H9 (cell line): ENCODE measurements around the gene RBKS. TPM values are rescaled to one million over a fixed set of nuclear protein-coding genes. Genes with fewer than 3 reads are reported as not detected.

Experiments used
- DNase-seq: peaks from one replicate; pipeline ENCODE4 v3.0.0-alpha.2; 2017
- H2AFZ ChIP-seq: one replicate; pipeline ENCODE4 v1.6.1; 2013; ENCODE audit warnings: mild to moderate bottlenecking, low read length, control low read depth, moderate library complexity
- H2AK5ac ChIP-seq: 2 replicates; pipeline ENCODE4 v1.6.1; 2013; ENCODE audit warnings: low read length, control low read depth, mixed read lengths; ENCODE audit not compliant: insufficient read length
- H2BK120ac ChIP-seq: one replicate; pipeline ENCODE4 v1.6.1; 2013; ENCODE audit warnings: low read depth, mild to moderate bottlenecking, low read length, control low read depth, inconsistent platforms; ENCODE audit not compliant: poor library complexity, severe bottlenecking
- H2BK12ac ChIP-seq: 2 replicates; pipeline ENCODE4 v1.6.1; 2013; ENCODE audit warnings: low read length, control low read depth, mixed read lengths, low read depth; ENCODE audit not compliant: insufficient read length
- H2BK15ac ChIP-seq: 2 replicates; pipeline ENCODE4 v1.6.1; 2013; ENCODE audit warnings: low read depth, low read length, control low read depth
- H2BK20ac ChIP-seq: one replicate; pipeline ENCODE4 v1.6.1; 2013; ENCODE audit warnings: low read depth, mild to moderate bottlenecking, low read length, control low read depth, inconsistent platforms; ENCODE audit not compliant: poor library complexity, severe bottlenecking
- H2BK5ac ChIP-seq: 2 replicates; pipeline ENCODE4 v1.6.1; 2013; ENCODE audit warnings: low read length, control low read depth, mixed read lengths; ENCODE audit not compliant: insufficient read length
- H3K14ac ChIP-seq: 2 replicates; pipeline ENCODE4 v1.6.1; 2013; ENCODE audit warnings: low read length, control low read depth; ENCODE audit not compliant: insufficient read depth
- H3K18ac ChIP-seq: 2 replicates; pipeline ENCODE4 v1.6.1; 2013; ENCODE audit warnings: low read depth, mild to moderate bottlenecking, mixed read lengths, low read length, control low read depth; ENCODE audit not compliant: insufficient read length
- H3K23ac ChIP-seq: 2 replicates; pipeline ENCODE4 v1.6.1; 2013; ENCODE audit warnings: low read length, control low read depth, mixed read lengths, low read depth; ENCODE audit not compliant: insufficient read length
- H3K23me2 ChIP-seq: 2 replicates; pipeline ENCODE4 v1.6.1; 2013; ENCODE audit warnings: low read depth, mild to moderate bottlenecking, mixed read lengths, low read length, control low read depth; ENCODE audit not compliant: insufficient read length, poor library complexity, severe bottlenecking
- H3K27ac ChIP-seq: 2 replicates; pipeline ENCODE4 v1.5.1; 2013; ENCODE audit warnings: low read length, control low read depth, mixed read lengths, low read depth; ENCODE audit not compliant: insufficient read length
- H3K27me3 ChIP-seq: 2 replicates; pipeline ENCODE4 v1.6.1; 2013; ENCODE audit warnings: low read length, control low read depth, inconsistent platforms; ENCODE audit not compliant: insufficient read depth
- H3K4ac ChIP-seq: 2 replicates; pipeline ENCODE4 v1.6.1; 2013; ENCODE audit warnings: low read depth, mild to moderate bottlenecking, control low read depth, inconsistent platforms, low read length, moderate library complexity
- H3K4me1 ChIP-seq: 2 replicates; pipeline ENCODE4 v1.6.1; 2013; ENCODE audit warnings: low read length, control low read depth, inconsistent platforms; ENCODE audit not compliant: insufficient read depth
- H3K4me2 ChIP-seq: 2 replicates; pipeline ENCODE4 v1.6.1; 2013; ENCODE audit warnings: low read length, control low read depth, mixed read lengths; ENCODE audit not compliant: insufficient read length, insufficient read depth
- H3K56ac ChIP-seq: 2 replicates; pipeline ENCODE4 v1.6.1; 2013; ENCODE audit warnings: low read depth, mild to moderate bottlenecking, mixed read lengths, low read length, control low read depth; ENCODE audit not compliant: insufficient read length
- H3K79me1 ChIP-seq: 2 replicates; pipeline ENCODE4 v1.6.1; 2013; ENCODE audit warnings: low read depth, mild to moderate bottlenecking, moderate library complexity, low read length, control low read depth, inconsistent platforms; ENCODE audit not compliant: insufficient read depth, poor library complexity, severe bottlenecking
- H3K79me2 ChIP-seq: 2 replicates; pipeline ENCODE4 v1.6.1; 2013; ENCODE audit warnings: low read length, control low read depth, inconsistent platforms; ENCODE audit not compliant: insufficient read depth
- H3K9ac ChIP-seq: 2 replicates; pipeline ENCODE4 v1.6.1; 2013; ENCODE audit warnings: low read length, control low read depth, mixed read lengths; ENCODE audit not compliant: insufficient read length; ENCODE audit errors: extremely low read depth
- H3K9me3 ChIP-seq: one replicate; pipeline ENCODE4 v1.6.1; 2013; ENCODE audit warnings: low read depth, low read length, inconsistent platforms; ENCODE audit not compliant: control insufficient read depth
- H3T11ph ChIP-seq: one replicate; pipeline ENCODE4 v1.6.1; 2013; ENCODE audit warnings: mild to moderate bottlenecking, low read length, control low read depth, inconsistent platforms
- H4K20me1 ChIP-seq: one replicate; pipeline ENCODE4 v1.6.1; 2013; ENCODE audit not compliant: control insufficient read depth, insufficient read length, insufficient read depth
- H4K5ac ChIP-seq: 2 replicates; pipeline ENCODE4 v1.6.1; 2013; ENCODE audit warnings: low read depth, mild to moderate bottlenecking, mixed read lengths, low read length, control low read depth; ENCODE audit not compliant: insufficient read length
- H4K8ac ChIP-seq: replicated peaks from 2 replicates; pipeline ENCODE4 v1.6.1; 2013; ENCODE audit warnings: low read length, control low read depth, mixed read lengths, low read depth; ENCODE audit not compliant: insufficient read length
- H4K91ac ChIP-seq: 2 replicates; pipeline ENCODE4 v1.6.1; 2013; ENCODE audit warnings: low read depth, mild to moderate bottlenecking, moderate library complexity, mixed read lengths, low read length, control low read depth; ENCODE audit not compliant: insufficient read length
- H3K27ac Mint-ChIP-seq, 3 experiments: 2 replicates in 2 of 3; 3 replicates in 1 of 3; pipeline ENCODE4 v1.8.0; 2020 to 2021; ENCODE audit warnings: mixed read lengths in 3 of 3, mild to moderate bottlenecking in 1 of 3, moderate library complexity in 1 of 3
- H3K27me3 Mint-ChIP-seq: 2 replicates; pipeline ENCODE4 v1.8.0; 2021; ENCODE audit warnings: low read depth, mild to moderate bottlenecking, moderate library complexity, mixed read lengths
- H3K36me3 Mint-ChIP-seq, 3 experiments: 2 replicates in 2 of 3; 3 replicates in 1 of 3; pipeline ENCODE4 v1.8.0; 2020 to 2021; ENCODE audit warnings: low read depth in 3 of 3, mixed read lengths in 3 of 3; ENCODE audit not compliant: insufficient read depth in 1 of 3
- H3K4me1 Mint-ChIP-seq, 2 experiments: 2 replicates each; pipeline ENCODE4 v1.8.0; 2020; ENCODE audit warnings: mixed read lengths in 2 of 2
- H3K4me3 Mint-ChIP-seq, 2 experiments: 2 replicates in 1 of 2; 3 replicates in 1 of 2; pipeline ENCODE4 v1.8.0; 2020 to 2021; ENCODE audit warnings: mild to moderate bottlenecking in 2 of 2, mixed read lengths in 2 of 2, moderate library complexity in 1 of 2
- H3K9me3 Mint-ChIP-seq, 2 experiments: 2 replicates in 1 of 2; 3 replicates in 1 of 2; pipeline ENCODE4 v1.8.0; 2020; ENCODE audit warnings: mild to moderate bottlenecking in 2 of 2, mixed read lengths in 2 of 2, moderate library complexity in 1 of 2
- WGBS: extraction: QIAGEN DNeasy Blood & Tissue Kit; methylation state at CpG from one replicate; pipeline ENCODE4 v1.1.7; 2013; ENCODE audit warnings: missing lambda C conversion rate, low lambda C conversion rate, mixed read lengths; ENCODE audit not compliant: insufficient read length; ENCODE audit errors: extremely low coverage; 5-methylcytosine and 5-hydroxymethylcytosine counted together
- total RNA-seq: library from RNA; stranded (reverse); gene quantifications from 2 replicates; pipeline ENCODE4 v1.2.1, GENCODE V29; 2021
- TF ChIP-seq, protein P1 (sequence below): fragments of 200-600 bp; sonication (generic); conservative IDR thresholded peaks from 3 replicates; pipeline ENCODE4 v1.8.0; 2021; ENCODE audit warnings: antibody characterized with exemption, mild to moderate bottlenecking

RBKS gene
- total RNA-seq, 1 experiment from 2014 or later = 2.3 TPM

- Histone ChIP-seq H4K20me1 (no peaks in the 10 kb centered on the region), H2BK20ac (no peak overlapping the region), H3K14ac (no peak overlapping the region), H3K23ac (no peak overlapping the region), H3K9ac (no peak overlapping the region), H3K27me3 (no peaks in the 10 kb centered on the region), H3K23me2 (no peaks in the 10 kb centered on the region), H3T11ph (no peak overlapping the region), H4K8ac (no peak overlapping the region), H3K18ac (no peak overlapping the region), H4K91ac (no peak overlapping the region), H3K9me3 (no peaks in the 10 kb centered on the region), H2BK12ac (no peak overlapping the region), H4K5ac (no peak overlapping the region), H3K56ac (no peak overlapping the region), H3K27ac (no peak overlapping the region), H3K4ac (no peak overlapping the region), H2BK120ac (no peak overlapping the region), H3K4me2 (no peak overlapping the region), H2BK15ac (no peak overlapping the region), H2AK5ac (no peak overlapping the region), H3K79me1 (no peaks in the 10 kb centered on the region), H3K79me2 (no peaks in the 10 kb centered on the region), H2AFZ (no peak overlapping the region), H3K4me1 (no peaks in the 10 kb centered on the region), H2BK5ac (no peak overlapping the region)
- Mint-ChIP-seq H3K27ac (no peak overlapping the region), H3K36me3 (no peaks in the 10 kb centered on the region), H3K4me3 (no peak overlapping the region), H3K9me3 (no peaks in the 10 kb centered on the region), H3K4me1 (no peaks in the 10 kb centered on the region; a peak in 1 of 4 replicates), H3K27me3 (peaks cover 17% of the 10 kb centered on the region)
- no peak for DNase-seq
- no CpG with 5 or more reads among the region's 6 CpGs for WGBS
- TF ChIP-seq, protein P1, sequence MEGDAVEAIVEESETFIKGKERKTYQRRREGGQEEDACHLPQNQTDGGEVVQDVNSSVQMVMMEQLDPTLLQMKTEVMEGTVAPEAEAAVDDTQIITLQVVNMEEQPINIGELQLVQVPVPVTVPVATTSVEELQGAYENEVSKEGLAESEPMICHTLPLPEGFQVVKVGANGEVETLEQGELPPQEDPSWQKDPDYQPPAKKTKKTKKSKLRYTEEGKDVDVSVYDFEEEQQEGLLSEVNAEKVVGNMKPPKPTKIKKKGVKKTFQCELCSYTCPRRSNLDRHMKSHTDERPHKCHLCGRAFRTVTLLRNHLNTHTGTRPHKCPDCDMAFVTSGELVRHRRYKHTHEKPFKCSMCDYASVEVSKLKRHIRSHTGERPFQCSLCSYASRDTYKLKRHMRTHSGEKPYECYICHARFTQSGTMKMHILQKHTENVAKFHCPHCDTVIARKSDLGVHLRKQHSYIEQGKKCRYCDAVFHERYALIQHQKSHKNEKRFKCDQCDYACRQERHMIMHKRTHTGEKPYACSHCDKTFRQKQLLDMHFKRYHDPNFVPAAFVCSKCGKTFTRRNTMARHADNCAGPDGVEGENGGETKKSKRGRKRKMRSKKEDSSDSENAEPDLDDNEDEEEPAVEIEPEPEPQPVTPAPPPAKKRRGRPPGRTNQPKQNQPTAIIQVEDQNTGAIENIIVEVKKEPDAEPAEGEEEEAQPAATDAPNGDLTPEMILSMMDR = no peak
Observed at GRCh38 chr2:27869763-27870162, 20.4 kb downstream of the RBKS start.
